GM23338 (cell line): ENCODE measurements around the gene BICC1. TPM values are rescaled to one million over a fixed set of nuclear protein-coding genes. Genes with fewer than 3 reads are reported as not detected.

Experiments
- ATAC-seq: fragments of 200-7000 bp; cut with Tn5 transposase; 3 replicates; pipeline ENCODE4 v1.9.1; 2020
- DNase-seq: peaks from one replicate; pipeline ENCODE4 v3.0.0-alpha.2; 2015; ENCODE audit warnings: low spot score
- H2AFZ ChIP-seq: fragments of 200-600 bp; sonication (generic); 2 replicates; pipeline ENCODE4 v1.8.0; 2016; ENCODE audit warnings: antibody characterized with exemption, mild to moderate bottlenecking, moderate library complexity
- H3F3A ChIP-seq: fragments of 200-600 bp; sonication (generic); replicated peaks from 2 replicates; pipeline ENCODE4 v1.8.0; 2017; ENCODE audit warnings: antibody characterized with exemption, mixed run types, low read depth
- H3K27ac ChIP-seq: fragments of 200-600 bp; sonication (generic); 2 replicates; pipeline ENCODE4 v1.6.1; 2016; ENCODE audit warnings: low read depth
- H3K27me3 ChIP-seq: fragments of 200-600 bp; sonication (generic); 2 replicates; pipeline ENCODE4 v1.8.0; 2016; ENCODE audit warnings: mild to moderate bottlenecking, mixed run types, moderate library complexity; ENCODE audit not compliant: insufficient read depth
- H3K36me3 ChIP-seq: fragments of 200-600 bp; sonication (generic); 2 replicates; pipeline ENCODE4 v1.8.0; 2016; ENCODE audit warnings: mild to moderate bottlenecking; ENCODE audit not compliant: insufficient read depth
- H3K4me1 ChIP-seq: fragments of 200-600 bp; sonication (generic); 2 replicates; pipeline ENCODE4 v1.8.0; 2016; ENCODE audit warnings: mild to moderate bottlenecking, moderate library complexity; ENCODE audit not compliant: insufficient read depth
- H3K4me2 ChIP-seq: fragments of 200-600 bp; sonication (generic); 2 replicates; pipeline ENCODE4 v1.7.1; 2017; ENCODE audit warnings: mixed run types
- H3K4me3 ChIP-seq: fragments of 200-600 bp; sonication (generic); 2 replicates; pipeline ENCODE4 v1.6.1; 2016; ENCODE audit warnings: mixed run types
- H3K79me2 ChIP-seq: fragments of 200-600 bp; sonication (generic); replicated peaks from 2 replicates; pipeline ENCODE4 v1.8.0; 2017; ENCODE audit warnings: mild to moderate bottlenecking; ENCODE audit not compliant: insufficient read depth
- H3K9me2 ChIP-seq: fragments of 200-600 bp; sonication (generic); 2 replicates; pipeline ENCODE4 v1.8.0; 2017; ENCODE audit not compliant: insufficient read depth
- H4K20me1 ChIP-seq: fragments of 200-600 bp; sonication (generic); replicated peaks from 2 replicates; pipeline ENCODE4 v1.8.0; 2017; ENCODE audit warnings: mild to moderate bottlenecking; ENCODE audit not compliant: insufficient read depth
- H3K27ac Mint-ChIP-seq: 2 replicates; pipeline ENCODE4 v1.8.0; 2020; ENCODE audit warnings: inconsistent platforms, mild to moderate bottlenecking, moderate library complexity, mixed read lengths
- H3K27me3 Mint-ChIP-seq: 3 replicates; pipeline ENCODE4 v1.8.0; 2022; ENCODE audit warnings: low read depth, mild to moderate bottlenecking, moderate library complexity, mixed read lengths, inconsistent platforms; ENCODE audit not compliant: insufficient read depth, poor library complexity
- H3K36me3 Mint-ChIP-seq: 3 replicates; pipeline ENCODE4 v1.8.0; 2021; ENCODE audit warnings: low read depth, mild to moderate bottlenecking, inconsistent platforms, moderate library complexity, mixed read lengths
- H3K4me1 Mint-ChIP-seq: 3 replicates; pipeline ENCODE4 v1.8.0; 2020; ENCODE audit warnings: mild to moderate bottlenecking, inconsistent platforms, mixed read lengths
- H3K4me3 Mint-ChIP-seq: 3 replicates; pipeline ENCODE4 v1.8.0; 2021; ENCODE audit warnings: moderate library complexity, mild to moderate bottlenecking, inconsistent platforms, mixed read lengths
- H3K9me3 Mint-ChIP-seq: 3 replicates; pipeline ENCODE4 v1.8.0; 2020; ENCODE audit warnings: moderate library complexity, mild to moderate bottlenecking, inconsistent platforms, mixed read lengths
- CREB1 ChIP-seq: fragments of 250-450 bp; sonication (Bioruptor Pico); IDR thresholded peaks from 2 replicates; pipeline ENCODE4 v1.5.0; 2020; ENCODE audit warnings: low read depth, mild to moderate bottlenecking, moderate library complexity
- EZH2 ChIP-seq: fragments of 200-600 bp; sonication (generic); IDR thresholded peaks from one replicate; pipeline ENCODE4 v1.8.0; 2017; ENCODE audit warnings: antibody characterized with exemption, mild to moderate bottlenecking, low read depth; ENCODE audit not compliant: unreplicated experiment
- JUNB ChIP-seq: IDR thresholded peaks from one replicate; pipeline ENCODE4 v1.6.1; 2016; ENCODE audit warnings: antibody characterized with exemption; ENCODE audit not compliant: unreplicated experiment
- POLR2AphosphoS5 ChIP-seq: IDR thresholded peaks from 2 replicates; pipeline ENCODE4 v1.6.1; 2016; ENCODE audit warnings: antibody characterized with exemption, low read depth
- STAT1 ChIP-seq: IDR thresholded peaks from one replicate; pipeline ENCODE4 v1.6.1; 2016; ENCODE audit warnings: antibody characterized with exemption; ENCODE audit not compliant: unreplicated experiment
- polyA plus RNA-seq: library from polyadenylated mRNA; unstranded; fragments of >200 nt; fragmentation: Nextera tagmentation; extraction: Ambion mirVana; gene quantifications from 2 replicates; pipeline ENCODE4 v1.2.1, GENCODE V29; 2016
- total RNA-seq: library from RNA; depleted of rRNA; stranded (reverse); fragments of >200 nt; shearing (Covaris generic); gene quantifications from 2 replicates; pipeline ENCODE4 v1.2.3, GENCODE V29; 2014
- TF ChIP-seq, protein P1 (sequence below), 2 experiments: fragments of 200-600 bp in 1 of 2; sonication (generic) in 1 of 2; conservative IDR thresholded peaks; 2 replicates each; pipeline versions ENCODE4 v1.5.1 to v1.6.1; 2016 to 2017; ENCODE audit warnings: antibody characterized with exemption in 2 of 2, low read depth in 2 of 2, mild to moderate bottlenecking in 2 of 2, moderate library complexity in 1 of 2
- TF ChIP-seq, protein P2 (sequence below): fragments of 250-450 bp; sonication (Bioruptor Pico); IDR thresholded peaks from 2 replicates; pipeline ENCODE4 v1.5.0; 2020; ENCODE audit warnings: mild to moderate bottlenecking, moderate library complexity

The BICC1 gene
- total and polyA plus RNA-seq, 2 experiments from 2014 or later = 1.3 to 2.2 TPM

- Histone ChIP-seq H3K79me2 (no peaks in the 10 kb centered on the region), H4K20me1 (no peaks in the 10 kb centered on the region), H3K27me3 (no peaks in the 10 kb centered on the region), H3F3A (no peaks in the 10 kb centered on the region), H3K4me2 (no peak overlapping the region), H3K27ac (no peak overlapping the region), H3K36me3 (no peaks in the 10 kb centered on the region), H3K4me1 (peaks cover 8% of the 10 kb centered on the region; the same call in 1 of the 2 replicates), H3K9me2 (peaks cover 5% of the 10 kb centered on the region; the same call in 1 of the 2 replicates), H2AFZ (no peak overlapping the region), H3K4me3 (no peak overlapping the region)
- no peak for DNase-seq
- TF ChIP-seq POLR2AphosphoS5 = no peak
- no peak for TF ChIP-seq CREB1
- TF ChIP-seq, protein P1, sequence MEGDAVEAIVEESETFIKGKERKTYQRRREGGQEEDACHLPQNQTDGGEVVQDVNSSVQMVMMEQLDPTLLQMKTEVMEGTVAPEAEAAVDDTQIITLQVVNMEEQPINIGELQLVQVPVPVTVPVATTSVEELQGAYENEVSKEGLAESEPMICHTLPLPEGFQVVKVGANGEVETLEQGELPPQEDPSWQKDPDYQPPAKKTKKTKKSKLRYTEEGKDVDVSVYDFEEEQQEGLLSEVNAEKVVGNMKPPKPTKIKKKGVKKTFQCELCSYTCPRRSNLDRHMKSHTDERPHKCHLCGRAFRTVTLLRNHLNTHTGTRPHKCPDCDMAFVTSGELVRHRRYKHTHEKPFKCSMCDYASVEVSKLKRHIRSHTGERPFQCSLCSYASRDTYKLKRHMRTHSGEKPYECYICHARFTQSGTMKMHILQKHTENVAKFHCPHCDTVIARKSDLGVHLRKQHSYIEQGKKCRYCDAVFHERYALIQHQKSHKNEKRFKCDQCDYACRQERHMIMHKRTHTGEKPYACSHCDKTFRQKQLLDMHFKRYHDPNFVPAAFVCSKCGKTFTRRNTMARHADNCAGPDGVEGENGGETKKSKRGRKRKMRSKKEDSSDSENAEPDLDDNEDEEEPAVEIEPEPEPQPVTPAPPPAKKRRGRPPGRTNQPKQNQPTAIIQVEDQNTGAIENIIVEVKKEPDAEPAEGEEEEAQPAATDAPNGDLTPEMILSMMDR (conservative IDR thresholded peaks at IDR 0.05; ENCODE audit: low read depth in 2 of 2) = no peak
- TF ChIP-seq, protein P2, sequence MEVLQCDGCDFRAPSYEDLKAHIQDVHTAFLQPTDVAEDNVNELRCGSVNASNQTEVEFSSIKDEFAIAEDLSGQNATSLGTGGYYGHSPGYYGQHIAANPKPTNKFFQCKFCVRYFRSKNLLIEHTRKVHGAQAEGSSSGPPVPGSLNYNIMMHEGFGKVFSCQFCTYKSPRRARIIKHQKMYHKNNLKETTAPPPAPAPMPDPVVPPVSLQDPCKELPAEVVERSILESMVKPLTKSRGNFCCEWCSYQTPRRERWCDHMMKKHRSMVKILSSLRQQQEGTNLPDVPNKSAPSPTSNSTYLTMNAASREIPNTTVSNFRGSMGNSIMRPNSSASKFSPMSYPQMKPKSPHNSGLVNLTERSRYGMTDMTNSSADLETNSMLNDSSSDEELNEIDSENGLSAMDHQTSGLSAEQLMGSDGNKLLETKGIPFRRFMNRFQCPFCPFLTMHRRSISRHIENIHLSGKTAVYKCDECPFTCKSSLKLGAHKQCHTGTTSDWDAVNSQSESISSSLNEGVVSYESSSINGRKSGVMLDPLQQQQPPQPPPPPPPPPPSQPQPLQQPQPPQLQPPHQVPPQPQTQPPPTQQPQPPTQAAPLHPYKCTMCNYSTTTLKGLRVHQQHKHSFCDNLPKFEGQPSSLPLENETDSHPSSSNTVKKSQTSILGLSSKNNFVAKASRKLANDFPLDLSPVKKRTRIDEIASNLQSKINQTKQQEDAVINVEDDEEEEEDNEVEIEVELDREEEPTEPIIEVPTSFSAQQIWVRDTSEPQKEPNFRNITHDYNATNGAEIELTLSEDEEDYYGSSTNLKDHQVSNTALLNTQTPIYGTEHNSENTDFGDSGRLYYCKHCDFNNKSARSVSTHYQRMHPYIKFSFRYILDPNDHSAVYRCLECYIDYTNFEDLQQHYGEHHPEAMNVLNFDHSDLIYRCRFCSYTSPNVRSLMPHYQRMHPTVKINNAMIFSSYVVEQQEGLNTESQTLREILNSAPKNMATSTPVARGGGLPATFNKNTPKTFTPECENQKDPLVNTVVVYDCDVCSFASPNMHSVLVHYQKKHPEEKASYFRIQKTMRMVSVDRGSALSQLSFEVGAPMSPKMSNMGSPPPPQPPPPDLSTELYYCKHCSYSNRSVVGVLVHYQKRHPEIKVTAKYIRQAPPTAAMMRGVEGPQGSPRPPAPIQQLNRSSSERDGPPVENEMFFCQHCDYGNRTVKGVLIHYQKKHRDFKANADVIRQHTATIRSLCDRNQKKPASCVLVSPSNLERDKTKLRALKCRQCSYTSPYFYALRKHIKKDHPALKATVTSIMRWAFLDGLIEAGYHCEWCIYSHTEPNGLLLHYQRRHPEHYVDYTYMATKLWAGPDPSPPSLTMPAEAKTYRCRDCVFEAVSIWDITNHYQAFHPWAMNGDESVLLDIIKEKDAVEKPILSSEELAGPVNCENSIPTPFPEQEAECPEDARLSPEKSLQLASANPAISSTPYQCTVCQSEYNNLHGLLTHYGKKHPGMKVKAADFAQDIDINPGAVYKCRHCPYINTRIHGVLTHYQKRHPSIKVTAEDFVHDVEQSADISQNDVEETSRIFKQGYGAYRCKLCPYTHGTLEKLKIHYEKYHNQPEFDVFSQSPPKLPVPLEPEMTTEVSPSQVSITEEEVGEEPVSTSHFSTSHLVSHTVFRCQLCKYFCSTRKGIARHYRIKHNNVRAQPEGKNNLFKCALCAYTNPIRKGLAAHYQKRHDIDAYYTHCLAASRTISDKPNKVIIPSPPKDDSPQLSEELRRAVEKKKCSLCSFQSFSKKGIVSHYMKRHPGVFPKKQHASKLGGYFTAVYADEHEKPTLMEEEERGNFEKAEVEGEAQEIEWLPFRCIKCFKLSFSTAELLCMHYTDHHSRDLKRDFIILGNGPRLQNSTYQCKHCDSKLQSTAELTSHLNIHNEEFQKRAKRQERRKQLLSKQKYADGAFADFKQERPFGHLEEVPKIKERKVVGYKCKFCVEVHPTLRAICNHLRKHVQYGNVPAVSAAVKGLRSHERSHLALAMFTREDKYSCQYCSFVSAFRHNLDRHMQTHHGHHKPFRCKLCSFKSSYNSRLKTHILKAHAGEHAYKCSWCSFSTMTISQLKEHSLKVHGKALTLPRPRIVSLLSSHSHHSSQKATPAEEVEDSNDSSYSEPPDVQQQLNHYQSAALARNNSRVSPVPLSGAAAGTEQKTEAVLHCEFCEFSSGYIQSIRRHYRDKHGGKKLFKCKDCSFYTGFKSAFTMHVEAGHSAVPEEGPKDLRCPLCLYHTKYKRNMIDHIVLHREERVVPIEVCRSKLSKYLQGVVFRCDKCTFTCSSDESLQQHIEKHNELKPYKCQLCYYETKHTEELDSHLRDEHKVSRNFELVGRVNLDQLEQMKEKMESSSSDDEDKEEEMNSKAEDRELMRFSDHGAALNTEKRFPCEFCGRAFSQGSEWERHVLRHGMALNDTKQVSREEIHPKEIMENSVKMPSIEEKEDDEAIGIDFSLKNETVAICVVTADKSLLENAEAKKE (CRISPR knock-in tag) = no peak
- no peak for TF ChIP-seq STAT1
- TF ChIP-seq JUNB = no peak
- TF ChIP-seq EZH2 = no peak
- Mint-ChIP-seq H3K9me3 (no peaks in the 10 kb centered on the region; the same call in 2 of the 3 replicates), H3K27ac (no peak overlapping the region), H3K4me3 (no peak overlapping the region), H3K36me3 (no peaks in the 10 kb centered on the region), H3K27me3 (no peaks in the 10 kb centered on the region), H3K4me1 (peaks cover 8% of the 10 kb centered on the region)
- no peak for ATAC-seq
Observed at GRCh38 chr10:58846856-58847255, 334.2 kb downstream of the BICC1 start.
